ENCODE results near the gene CDKN1C.

CDKN1C gene

GRCh38 chr11:2887515-2888195 is 2.1 kb upstream of the CDKN1C start:
- no peak for DNase-seq

GRCh38 chr11:2886936-2887335 is 1.4 kb upstream of the CDKN1C start:
- no peak for DNase-seq

- DNase-seq: peak in 1 of 5 donors; percentile 26
Measured at GRCh38 chr11:2886191-2886894, 768 bp upstream of the CDKN1C start.

GRCh38 chr11:2885017-2885677 is 428 bp downstream of the CDKN1C start:
- peak in 2 of 5 donors; percentile 31 to 38 for DNase-seq

- no peak for DNase-seq
Measured at GRCh38 chr11:2883979-2884815, 1.4 kb downstream of the CDKN1C start.

- no peak for DNase-seq
Measured at GRCh38 chr11:2883640-2883978, 2.0 kb downstream of the CDKN1C start.

- DNase-seq: no peak
Measured at GRCh38 chr11:2882396-2883110, 3.0 kb downstream of the CDKN1C start.

GRCh38 chr11:2881981-2882375 is 3.6 kb downstream of the CDKN1C start:
- no peak for DNase-seq

GRCh38 chr11:2881076-2881980 is 4.2 kb downstream of the CDKN1C start:
- DNase-seq: no peak

GRCh38 chr11:2880646-2881045 is 4.9 kb downstream of the CDKN1C start:
- no peak for DNase-seq

GRCh38 chr11:2878782-2879181 is 6.8 kb downstream of the CDKN1C start:
- no peak for DNase-seq

- DNase-seq: no peak
Measured at GRCh38 chr11:2877474-2877873, 8.1 kb downstream of the CDKN1C start.

- no peak for DNase-seq
Measured at GRCh38 chr11:2874963-2875362, 10.6 kb downstream of the CDKN1C start.

- DNase-seq: no peak
Measured at GRCh38 chr11:2870969-2871680, 14.4 kb downstream of the CDKN1C start.

GRCh38 chr11:2870460-2870859 is 15.1 kb downstream of the CDKN1C start:
- no peak for DNase-seq

GRCh38 chr11:2869561-2870427 is 15.8 kb downstream of the CDKN1C start:
- DNase-seq: no peak

GRCh38 chr11:2869134-2869526 is 16.4 kb downstream of the CDKN1C start:
- DNase-seq: no peak

GRCh38 chr11:2868506-2869133 is 17.0 kb downstream of the CDKN1C start:
- DNase-seq: no peak
